ENCODE data around the gene SKIC8.

- TF ChIP-seq EZH2 (optimal IDR thresholded peaks at IDR 0.05; ENCODE audit: low read depth, low read length) (no peak), CTCF (IDR thresholded peaks at IDR 0.05; ENCODE audit: low read length) (no peak)
These were observed 27.1 kb downstream of the SKIC8 start for GRCh38 chr15:78272316-78272715.

Data from MM.1S (cell line).